Measurements from ENCODE around the gene HPCA. TPM values are rescaled to one million over a fixed set of nuclear protein-coding genes. Genes with fewer than 3 reads are reported as not detected.

The HPCA gene
- total RNA-seq, 1 experiment from 2014 or later, result 1.2 TPM

GRCh38 chr1:32898958-32899357 lies 12.7 kb downstream of the HPCA start:
- CTCF ChIA-PET, result no interaction called here
- Histone ChIP-seq H3K4me3 (ENCODE audit: low read depth in 2 of 2, low read length in 2 of 2) (no peak overlapping the region), H3K27ac (ENCODE audit: low read length) (no peak overlapping the region), H3K36me3 (ENCODE audit: control insufficient read depth, insufficient read depth, low read length) (no peaks in the 10 kb centered on the region; the same call in 1 of the 2 replicates), H3K27me3 (ENCODE audit: control insufficient read depth, insufficient read depth, low read length) (no peaks in the 10 kb centered on the region), H3K4me1 (ENCODE audit: control insufficient read depth, insufficient read depth, low read length) (peaks cover 5% of the 10 kb centered on the region; the same call in 1 of the 2 replicates), H3K9me3 (ENCODE audit: control insufficient read depth, insufficient read depth, low read depth, low read length) (no peaks in the 10 kb centered on the region)
- in situ Hi-C loops (cut with HindIII; ENCODE audit: low pct_unique_long_range_greater_than_20kb, low sequenced_read_pairs) (no loop called here), intact Hi-C loops (cut with micrococcal nuclease; ENCODE audit: unreplicated experiment) (no loop called here)
- no peak for TF ChIP-seq REST (IDR thresholded peaks at IDR 0.05; ENCODE audit: insufficient read depth in 1 of 2, low read depth in 2 of 2, low read length in 1 of 2)
- TF ChIP-seq SIN3A (IDR thresholded peaks at IDR 0.05; ENCODE audit: borderline replicate concordance, insufficient read depth, low read depth, low read length), result no peak
- TF ChIP-seq TCF7L2 (IDR thresholded peaks at IDR 0.05; ENCODE audit: low read depth, low read length), result no peak
- no peak for TF ChIP-seq CTCF (IDR thresholded peaks at IDR 0.05)
- DNase-seq (ENCODE audit: low read depth, low spot score) (no peak), ATAC-seq (no peak)
- no TSS peak for BruUV-seq (replicated peaks)
- POLR2A ChIA-PET, result no interaction called here

- ChIA-PET POLR2A (no interaction called here), CTCF (interaction anchor here (0.5 kb wide), 1 partner anchor 15 kb away, joined by 7 read pairs; no protein-coding TSS in a partner anchor)
- BruUV-seq (replicated peaks), result no TSS peak
- no peak for TF ChIP-seq TCF7L2 (IDR thresholded peaks at IDR 0.05; ENCODE audit: low read depth, low read length)
- TF ChIP-seq SIN3A (IDR thresholded peaks at IDR 0.05; ENCODE audit: borderline replicate concordance, insufficient read depth, low read depth, low read length), result no peak
- no peak for TF ChIP-seq REST (IDR thresholded peaks at IDR 0.05; ENCODE audit: insufficient read depth in 1 of 2, low read depth in 2 of 2, low read length in 1 of 2)
- TF ChIP-seq POLR2AphosphoS5 (IDR thresholded peaks at IDR 0.05; ENCODE audit: low read depth, low read length), result no peak
- Histone ChIP-seq H3K36me3 (ENCODE audit: control insufficient read depth, insufficient read depth, low read length) (no peaks in the 10 kb centered on the region; the same call in 1 of the 2 replicates), H3K4me3 (ENCODE audit: low read depth in 2 of 2, low read length in 2 of 2) (no peak overlapping the region), H3K27me3 (ENCODE audit: control insufficient read depth, insufficient read depth, low read length) (no peaks in the 10 kb centered on the region), H3K27ac (ENCODE audit: low read length) (no peak overlapping the region), H3K4me1 (ENCODE audit: control insufficient read depth, insufficient read depth, low read length) (0 out of 2 replicates have a peak, but pooled peaks cover 5% of the 10 kb centered on the region), H3K9me3 (ENCODE audit: control insufficient read depth, insufficient read depth, low read depth, low read length) (no peaks in the 10 kb centered on the region)
- in situ Hi-C loops (cut with HindIII; ENCODE audit: low pct_unique_long_range_greater_than_20kb, low sequenced_read_pairs) (no loop called here), intact Hi-C loops (cut with micrococcal nuclease; ENCODE audit: unreplicated experiment) (no loop called here)
- DNase-seq (ENCODE audit: low read depth, low spot score) (no peak), ATAC-seq (no peak)
Observed at GRCh38 chr1:32899586-32900296, 13.4 kb downstream of the HPCA start.
